Measurements from ENCODE around the gene DUSP9. TPM values are rescaled to one million over a fixed set of nuclear protein-coding genes. Genes with fewer than 3 reads are reported as not detected.

Gene DUSP9
- total RNA-seq, 1 donor from 2014 or later = not detected

- ATAC-seq (ENCODE audit: low read depth) (no peak), DNase-seq (no peak)
- H3K4me3 Mint-ChIP-seq = no peak overlapping the region
- CTCF ChIA-PET = interaction anchor here (0.8 kb wide), 1 partner anchor 101 kb away, joined by 4 read pairs; no protein-coding TSS in a partner anchor
- intact Hi-C loops (cut with micrococcal nuclease) = loop anchor here (10.0 kb wide), 1 partner anchor 45 kb away; the partner anchor contains the start of gene CCNQ
- no peaks in the 10 kb centered on the region for H3K9me3 Mint-ChIP-seq
- TF ChIP-seq, protein P1, sequence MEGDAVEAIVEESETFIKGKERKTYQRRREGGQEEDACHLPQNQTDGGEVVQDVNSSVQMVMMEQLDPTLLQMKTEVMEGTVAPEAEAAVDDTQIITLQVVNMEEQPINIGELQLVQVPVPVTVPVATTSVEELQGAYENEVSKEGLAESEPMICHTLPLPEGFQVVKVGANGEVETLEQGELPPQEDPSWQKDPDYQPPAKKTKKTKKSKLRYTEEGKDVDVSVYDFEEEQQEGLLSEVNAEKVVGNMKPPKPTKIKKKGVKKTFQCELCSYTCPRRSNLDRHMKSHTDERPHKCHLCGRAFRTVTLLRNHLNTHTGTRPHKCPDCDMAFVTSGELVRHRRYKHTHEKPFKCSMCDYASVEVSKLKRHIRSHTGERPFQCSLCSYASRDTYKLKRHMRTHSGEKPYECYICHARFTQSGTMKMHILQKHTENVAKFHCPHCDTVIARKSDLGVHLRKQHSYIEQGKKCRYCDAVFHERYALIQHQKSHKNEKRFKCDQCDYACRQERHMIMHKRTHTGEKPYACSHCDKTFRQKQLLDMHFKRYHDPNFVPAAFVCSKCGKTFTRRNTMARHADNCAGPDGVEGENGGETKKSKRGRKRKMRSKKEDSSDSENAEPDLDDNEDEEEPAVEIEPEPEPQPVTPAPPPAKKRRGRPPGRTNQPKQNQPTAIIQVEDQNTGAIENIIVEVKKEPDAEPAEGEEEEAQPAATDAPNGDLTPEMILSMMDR (IDR thresholded peaks at IDR 0.05) = no peak
- no peak overlapping the region for H3K27ac Mint-ChIP-seq
- no peaks in the 10 kb centered on the region for H3K36me3 Mint-ChIP-seq (ENCODE audit: low read depth)
- peaks cover 13% of the 10 kb centered on the region for H3K27me3 Mint-ChIP-seq
- POLR2A ChIA-PET = no interaction called here
- H3K4me1 Mint-ChIP-seq = peaks cover 15% of the 10 kb centered on the region
Observed at GRCh38 chrX:153640045-153640686, 6.8 kb upstream of the DUSP9 start.

GRCh38 chrX:153640736-153641575 lies 6.0 kb upstream of the DUSP9 start:
- no peak for DNase-seq
- TF ChIP-seq, protein P1 (IDR thresholded peaks at IDR 0.05) = no peak
- intact Hi-C loops (cut with micrococcal nuclease) = loop anchor here (10.0 kb wide), 1 partner anchor 46 kb away; the partner anchor contains the start of gene CCNQ
- POLR2A ChIA-PET = interaction anchor here (0.5 kb wide), 1 partner anchor 39 kb away, joined by 3 read pairs; no protein-coding TSS in a partner anchor
- CTCF ChIA-PET = interaction anchor here (0.8 kb wide), 1 partner anchor 101 kb away, joined by 4 read pairs; no protein-coding TSS in a partner anchor
- Mint-ChIP-seq H3K27me3 (peaks cover 15% of the 10 kb centered on the region), H3K4me3 (peak overlapping the region; percentile 24), H3K27ac (no peak overlapping the region), H3K36me3 (ENCODE audit: low read depth) (no peaks in the 10 kb centered on the region), H3K4me1 (peaks cover 15% of the 10 kb centered on the region), H3K9me3 (no peaks in the 10 kb centered on the region)
- ATAC-seq (ENCODE audit: low read depth) = no peak

DNA sequence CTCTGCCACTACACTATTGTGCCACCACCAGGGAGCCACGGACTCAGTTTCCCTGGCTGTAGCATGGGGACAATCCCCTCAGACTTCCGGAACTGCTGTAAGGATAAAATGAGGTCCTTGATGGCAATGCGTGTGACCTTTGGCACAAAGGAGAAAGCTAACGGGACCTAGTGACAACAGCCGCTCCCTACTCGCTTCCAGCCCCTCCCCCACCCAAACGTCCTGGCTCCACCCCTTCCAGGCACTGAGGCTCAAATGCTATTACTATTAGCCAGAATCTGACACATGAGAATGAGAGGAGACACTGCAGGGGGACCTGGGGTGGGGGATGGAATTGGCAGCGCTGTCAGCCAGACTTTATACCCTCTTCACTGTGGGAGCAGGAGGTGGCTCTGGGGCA lies 5.4 kb upstream of the DUSP9 start:
- Mint-ChIP-seq H3K27ac (no peak overlapping the region), H3K4me1 (peaks cover 15% of the 10 kb centered on the region), H3K4me3 (peak overlapping the region; percentile 24), H3K27me3 (peaks cover 15% of the 10 kb centered on the region), H3K9me3 (no peaks in the 10 kb centered on the region), H3K36me3 (ENCODE audit: low read depth) (no peaks in the 10 kb centered on the region)
- CTCF ChIA-PET = no interaction called here
- POLR2A ChIA-PET = interaction anchor here (0.5 kb wide), 1 partner anchor 39 kb away, joined by 3 read pairs; no protein-coding TSS in a partner anchor
- intact Hi-C loops (cut with micrococcal nuclease) = loop anchor here (10.0 kb wide), 1 partner anchor 47 kb away; the partner anchor contains the start of gene CCNQ
- ATAC-seq (ENCODE audit: low read depth) (no peak), DNase-seq (no peak)
- TF ChIP-seq, protein P1 (IDR thresholded peaks at IDR 0.05) = no peak

DNA sequence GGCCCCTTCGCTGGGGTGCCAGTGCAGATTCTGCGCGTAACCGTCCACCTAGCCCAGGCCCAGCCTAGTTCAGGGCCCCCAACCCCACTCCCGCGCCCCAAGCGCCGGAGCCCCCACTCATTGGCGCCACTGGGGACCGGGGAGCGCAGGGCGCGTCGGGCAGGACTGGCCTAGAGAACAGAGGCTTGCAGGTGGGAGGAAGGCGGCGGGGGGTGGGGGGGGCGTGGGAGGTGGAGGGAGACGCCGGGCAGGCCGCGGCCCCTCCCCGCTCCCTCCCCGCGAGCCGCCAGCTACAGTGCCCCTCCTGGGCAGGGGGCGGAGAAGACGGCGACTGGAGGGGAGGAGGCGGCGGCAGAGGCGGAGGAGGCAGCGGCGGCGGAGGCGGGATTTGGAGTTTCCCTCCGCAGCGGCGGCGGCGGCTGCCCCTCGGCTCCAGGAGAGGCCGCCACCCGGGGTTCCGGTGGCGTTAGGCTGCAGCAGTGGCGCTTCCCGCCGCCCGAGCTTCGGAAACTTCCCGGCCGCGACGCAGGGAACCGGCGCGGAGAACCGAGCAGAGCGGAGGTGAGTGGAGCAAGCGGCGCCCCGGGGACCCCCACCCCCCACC lies 4.8 kb upstream of the DUSP9 start:
- DNase-seq (no peak), ATAC-seq (ENCODE audit: low read depth) (peak; percentile 6)
- Mint-ChIP-seq H3K36me3 (ENCODE audit: low read depth) (no peaks in the 10 kb centered on the region), H3K9me3 (no peaks in the 10 kb centered on the region), H3K27me3 (peaks cover 15% of the 10 kb centered on the region), H3K4me1 (peaks cover 15% of the 10 kb centered on the region), H3K4me3 (no peak overlapping the region), H3K27ac (no peak overlapping the region)
- intact Hi-C loops (cut with micrococcal nuclease) = loop anchor here (10.0 kb wide), 1 partner anchor 47 kb away; the partner anchor contains the start of gene CCNQ
- CTCF ChIA-PET = no interaction called here
- POLR2A ChIA-PET = no interaction called here
- TF ChIP-seq, protein P1 (IDR thresholded peaks at IDR 0.05) = no peak
